Measurements from ENCODE around the gene DIPK1A. TPM values are rescaled to one million over a fixed set of nuclear protein-coding genes. Genes with fewer than 3 reads are reported as not detected.

DIPK1A gene
- total RNA-seq, 3 donors from 2014 or later, result 12.1 to 14.7 (median 14.4) TPM

- intact Hi-C loops (cut with DNase I; ENCODE audit: low total_unique reads), result no loop called here
- H3K4me3 ChIP-seq, result no peak overlapping the region
- H3K27ac ChIP-seq, result no peak overlapping the region
- H3K4me1 ChIP-seq, result no peaks in the 10 kb centered on the region
- H3K9me3 ChIP-seq, result no peaks in the 10 kb centered on the region
- H3K36me3 ChIP-seq, result no peaks in the 10 kb centered on the region
- TF ChIP-seq POLR2A (IDR thresholded peaks at IDR 0.05) (no peak), CTCF (IDR thresholded peaks at IDR 0.05) (no peak), POLR2AphosphoS5 (IDR thresholded peaks at IDR 0.05) (no peak)
- DNase-seq (ENCODE audit: low spot score in 2 of 2), result no peak
- H3K27me3 ChIP-seq, result no peaks in the 10 kb centered on the region
Observed at GRCh38 chr1:92817137-92817697, 144.0 kb downstream of the DIPK1A start.

GRCh38 chr1:92816732-92817131, 144.5 kb downstream of the DIPK1A start:
- intact Hi-C loops (cut with DNase I; ENCODE audit: low total_unique reads), result no loop called here
- no peak for TF ChIP-seq POLR2AphosphoS5 (IDR thresholded peaks at IDR 0.05)
- no peak for TF ChIP-seq CTCF (IDR thresholded peaks at IDR 0.05)
- no peak for TF ChIP-seq POLR2A (IDR thresholded peaks at IDR 0.05)

GRCh38 chr1:92808381-92808780, 152.9 kb downstream of the DIPK1A start:
- Histone ChIP-seq H3K4me1 (no peaks in the 10 kb centered on the region), H3K36me3 (no peaks in the 10 kb centered on the region), H3K27me3 (no peaks in the 10 kb centered on the region), H3K27ac (no peak overlapping the region), H3K9me3 (no peaks in the 10 kb centered on the region), H3K4me3 (no peak overlapping the region)
- no peak for DNase-seq (ENCODE audit: low spot score in 2 of 2)
- TF ChIP-seq CTCF (IDR thresholded peaks at IDR 0.05) (no peak), POLR2A (IDR thresholded peaks at IDR 0.05) (no peak), POLR2AphosphoS5 (IDR thresholded peaks at IDR 0.05) (no peak)
- intact Hi-C loops (cut with DNase I; ENCODE audit: low total_unique reads), result no loop called here

More at GRCh38 chr1:92816732-92817131, 144.5 kb downstream of the DIPK1A start:
- no peak for DNase-seq (ENCODE audit: low spot score in 2 of 2)
- Histone ChIP-seq H3K9me3 (no peaks in the 10 kb centered on the region), H3K4me1 (no peaks in the 10 kb centered on the region), H3K4me3 (no peak overlapping the region), H3K27ac (no peak overlapping the region), H3K27me3 (no peaks in the 10 kb centered on the region), H3K36me3 (no peaks in the 10 kb centered on the region)

GRCh38 chr1:92805216-92805615, 156.0 kb downstream of the DIPK1A start:
- Histone ChIP-seq H3K27me3 (no peaks in the 10 kb centered on the region), H3K9me3 (no peaks in the 10 kb centered on the region), H3K4me3 (no peak overlapping the region), H3K4me1 (no peaks in the 10 kb centered on the region), H3K36me3 (no peaks in the 10 kb centered on the region), H3K27ac (no peak overlapping the region)
- intact Hi-C loops (cut with DNase I; ENCODE audit: low total_unique reads), result no loop called here
- TF ChIP-seq POLR2AphosphoS5 (IDR thresholded peaks at IDR 0.05) (no peak), CTCF (IDR thresholded peaks at IDR 0.05) (no peak), POLR2A (IDR thresholded peaks at IDR 0.05) (no peak)
- DNase-seq (ENCODE audit: low spot score in 2 of 2), result no peak

- TF ChIP-seq POLR2A (IDR thresholded peaks at IDR 0.05) (no peak), POLR2AphosphoS5 (IDR thresholded peaks at IDR 0.05) (no peak), CTCF (IDR thresholded peaks at IDR 0.05) (no peak)
- H3K4me1 ChIP-seq, result no peaks in the 10 kb centered on the region
- H3K27me3 ChIP-seq, result no peaks in the 10 kb centered on the region
- H3K27ac ChIP-seq, result no peak overlapping the region
- no peaks in the 10 kb centered on the region for H3K36me3 ChIP-seq
- intact Hi-C loops (cut with DNase I; ENCODE audit: low total_unique reads), result loop anchor here (5.0 kb wide), 1 partner anchor 877 kb away; no protein-coding TSS in a partner anchor
- no peak for DNase-seq (ENCODE audit: low spot score in 2 of 2)
- no peaks in the 10 kb centered on the region for H3K9me3 ChIP-seq
- peak overlapping the region in 1 of 3 donors; percentile 34 for H3K4me3 ChIP-seq
Observed at GRCh38 chr1:92804721-92805201, 156.5 kb downstream of the DIPK1A start.

Measured in breast epithelium (tissue), 4 donors.